ENCODE data around the gene PITPNM1.

The PITPNM1 gene

DNA sequence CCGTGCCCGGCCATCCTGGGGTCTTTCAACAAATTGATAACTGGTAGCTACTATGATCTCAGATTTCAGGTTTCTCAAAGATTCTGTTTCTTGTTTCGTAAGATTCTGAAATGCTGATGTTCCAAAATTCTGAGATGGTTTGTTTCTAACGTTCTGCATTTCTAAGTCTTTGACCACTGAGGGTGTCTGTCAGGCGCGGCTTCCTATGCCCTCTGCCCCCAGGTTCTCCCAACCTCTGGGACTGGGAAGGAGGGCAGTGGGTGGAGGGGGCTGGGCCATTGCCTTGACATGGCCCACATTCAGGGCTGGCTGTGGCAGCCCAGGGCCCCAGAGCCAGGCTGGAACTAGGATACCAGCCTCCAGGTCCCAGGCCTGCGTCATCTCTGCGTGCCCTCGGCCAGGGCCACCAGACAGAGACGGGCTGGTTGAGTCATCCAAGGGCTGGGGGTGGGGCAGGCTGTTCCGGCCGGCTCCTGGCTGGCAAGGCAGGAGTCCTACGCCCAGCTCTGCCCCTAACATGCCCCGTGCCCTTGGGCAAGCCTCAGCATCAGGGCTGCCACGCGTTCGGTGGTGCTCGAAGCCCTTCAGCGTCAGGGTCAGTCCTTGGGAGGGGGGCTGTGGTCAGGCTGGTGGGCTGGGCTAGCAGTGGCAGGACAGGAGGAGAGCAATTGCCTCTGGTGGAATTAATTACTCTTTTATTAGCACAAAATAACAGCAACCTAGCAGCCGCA is 41.3 kb downstream of the PITPNM1 start:
- no peak for DNase-seq

DNA sequence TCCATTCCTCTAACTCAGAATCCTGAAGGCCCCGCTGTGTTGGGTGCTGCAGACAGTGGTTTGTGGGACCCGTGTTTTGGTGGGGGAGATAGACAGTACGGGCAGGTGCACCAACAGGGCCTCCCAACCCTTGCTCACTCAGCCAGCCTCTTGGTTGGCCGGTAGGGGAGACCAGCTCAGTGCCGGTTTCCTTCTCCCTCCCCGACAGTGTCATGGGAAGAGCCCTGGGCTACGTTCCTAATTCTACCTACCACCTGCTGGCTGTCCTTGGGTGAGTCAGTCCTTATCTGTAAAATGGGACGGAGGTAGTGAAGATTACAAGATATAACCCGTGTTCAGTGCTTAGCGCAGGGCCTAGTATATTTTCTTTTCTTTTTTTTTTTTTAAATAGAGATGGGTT is 42.0 kb downstream of the PITPNM1 start:
- no peak for DNase-seq

DNA sequence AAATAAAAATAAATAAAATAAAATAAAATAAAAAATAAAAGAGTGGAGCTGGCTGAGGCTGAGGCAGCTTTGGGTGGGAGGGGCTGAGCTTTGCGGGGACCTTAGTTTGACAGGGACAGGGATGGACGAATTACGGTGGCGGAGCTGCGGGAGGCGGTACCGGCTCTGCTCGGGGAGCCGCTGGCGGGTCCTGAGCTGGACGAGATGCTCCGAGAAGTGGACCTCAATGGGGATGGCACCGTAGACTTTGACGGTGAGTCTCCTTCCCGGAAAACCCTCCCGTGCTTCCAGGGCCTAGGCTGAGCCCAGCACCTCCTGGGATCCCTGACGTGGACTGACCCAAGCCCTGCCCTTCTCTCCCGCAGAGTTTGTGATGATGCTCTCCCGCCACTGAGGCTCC is 46.9 kb downstream of the PITPNM1 start:
- DNase-seq: no peak

DNA sequence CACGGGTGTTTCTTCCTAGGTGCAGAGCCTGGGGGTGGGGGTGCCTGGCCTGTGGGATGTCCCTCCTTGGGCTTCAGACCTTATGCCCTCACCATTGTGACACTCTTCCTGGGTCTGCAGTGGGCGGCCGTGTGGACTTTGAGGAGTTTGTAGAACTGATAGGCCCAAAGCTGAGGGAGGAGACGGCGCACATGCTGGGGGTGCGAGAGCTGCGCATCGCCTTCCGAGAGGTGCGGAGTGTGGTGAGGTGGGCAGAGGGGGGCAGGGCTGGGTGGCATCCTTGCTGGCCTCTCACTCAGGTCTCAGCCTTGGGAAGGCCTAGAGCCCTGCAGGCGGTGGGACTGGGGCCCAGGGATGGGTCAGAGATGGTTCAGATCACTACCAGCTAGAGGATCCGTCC is 47.7 kb downstream of the PITPNM1 start:
- DNase-seq: no peak

DNA sequence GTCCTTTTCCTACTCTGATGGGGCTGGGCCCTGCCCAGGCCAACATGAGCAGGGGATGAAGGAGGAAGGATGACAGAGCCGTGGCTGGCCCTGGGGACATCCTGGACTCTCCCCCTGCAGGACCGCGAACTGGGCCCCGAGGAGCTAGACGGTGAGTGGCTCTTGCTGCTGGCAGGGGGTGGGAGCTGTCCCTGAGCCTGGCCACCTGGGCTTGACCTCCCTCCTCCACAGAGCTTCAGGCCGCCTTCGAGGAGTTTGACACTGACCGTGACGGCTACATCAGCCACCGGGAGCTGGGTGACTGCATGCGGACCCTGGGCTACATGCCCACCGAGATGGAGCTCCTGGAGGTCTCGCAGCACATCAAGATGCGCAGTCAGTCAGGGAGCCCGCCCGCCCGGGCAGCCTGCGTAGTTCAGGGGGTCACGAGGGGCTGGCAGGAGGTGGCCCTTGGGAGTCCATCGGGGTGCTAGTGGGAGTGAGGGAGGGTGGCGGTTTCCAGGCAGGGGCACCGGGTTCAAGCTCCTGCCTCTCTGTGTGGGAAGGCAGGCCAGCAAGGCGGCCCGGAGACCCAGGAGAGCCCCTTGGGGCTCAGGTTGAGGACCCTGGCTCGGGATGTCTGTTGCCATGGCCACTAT is 49.0 kb downstream of the PITPNM1 start:
- no peak for DNase-seq

DNA sequence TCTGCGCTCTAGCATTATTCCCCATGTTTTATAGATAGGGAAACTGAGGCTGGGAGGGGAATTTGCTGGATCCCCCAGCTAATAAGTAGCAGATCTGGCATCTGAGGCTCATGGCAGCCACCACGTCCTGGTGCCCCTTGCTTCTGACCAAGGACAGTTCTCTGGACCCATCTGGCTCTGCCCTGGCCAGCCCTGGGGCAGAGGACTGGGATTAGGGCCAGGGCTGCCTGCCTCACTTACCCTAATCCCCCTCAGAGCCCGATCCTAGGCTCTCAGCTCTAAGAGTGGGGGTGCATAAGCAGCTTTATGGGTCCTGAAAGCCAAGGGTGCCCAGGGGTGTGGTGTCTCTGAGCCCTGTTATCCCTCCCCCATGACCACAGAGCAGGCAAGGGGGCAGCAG is 50.1 kb downstream of the PITPNM1 start, which contains the start of gene CABP4:
Gene CABP4 (plus strand): TSS at position 301 of the 400 bp plus-strand sequence. CDS start 70 bp downstream, at position 371.
- DNase-seq: no peak

DNA sequence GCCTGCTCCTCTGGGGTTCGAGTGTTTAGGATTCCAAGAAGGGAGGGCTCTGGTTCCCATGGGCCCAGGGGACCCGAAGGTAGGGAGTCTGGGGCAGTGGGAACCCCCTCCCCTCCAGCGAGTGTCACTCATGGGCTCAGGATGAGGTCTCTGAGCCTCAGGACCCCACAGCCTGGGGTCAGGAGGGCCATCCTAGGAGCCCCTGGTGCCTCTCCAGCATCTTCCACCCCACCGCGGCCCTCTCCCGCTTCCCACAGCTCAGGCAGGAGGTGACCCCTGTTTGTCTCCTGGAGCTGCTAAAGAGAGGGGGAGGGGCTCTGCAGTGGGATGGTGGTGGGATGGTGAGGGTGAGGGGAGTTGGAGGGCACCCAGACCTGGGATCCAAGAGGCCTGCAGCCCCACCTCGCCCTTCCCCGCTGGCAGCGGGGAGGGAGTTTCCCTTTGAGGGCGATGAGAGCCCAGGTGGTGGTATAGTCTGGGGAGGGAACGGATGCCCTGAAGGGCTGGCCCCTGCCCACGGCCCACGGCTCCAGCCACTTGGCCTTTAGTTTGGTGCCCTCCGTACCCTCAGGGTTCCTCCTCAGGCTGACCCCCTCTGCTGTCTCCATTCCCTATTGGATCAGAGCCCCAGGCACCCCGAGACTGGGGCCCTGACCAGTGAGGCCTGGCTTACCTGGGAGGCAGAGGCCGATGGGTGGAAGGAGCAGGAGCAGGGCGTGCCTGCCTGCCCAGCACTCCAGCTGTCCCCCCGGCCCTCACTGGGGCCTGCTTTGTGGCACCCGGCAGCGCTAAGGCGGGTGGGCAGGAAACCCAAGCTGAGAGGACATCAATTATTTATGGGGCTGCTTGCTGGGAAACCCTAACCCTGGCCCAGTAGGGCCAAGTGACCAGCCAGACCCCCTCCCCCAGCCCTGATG is 51.1 kb downstream of the PITPNM1 start:
- DNase-seq: no peak

DNA sequence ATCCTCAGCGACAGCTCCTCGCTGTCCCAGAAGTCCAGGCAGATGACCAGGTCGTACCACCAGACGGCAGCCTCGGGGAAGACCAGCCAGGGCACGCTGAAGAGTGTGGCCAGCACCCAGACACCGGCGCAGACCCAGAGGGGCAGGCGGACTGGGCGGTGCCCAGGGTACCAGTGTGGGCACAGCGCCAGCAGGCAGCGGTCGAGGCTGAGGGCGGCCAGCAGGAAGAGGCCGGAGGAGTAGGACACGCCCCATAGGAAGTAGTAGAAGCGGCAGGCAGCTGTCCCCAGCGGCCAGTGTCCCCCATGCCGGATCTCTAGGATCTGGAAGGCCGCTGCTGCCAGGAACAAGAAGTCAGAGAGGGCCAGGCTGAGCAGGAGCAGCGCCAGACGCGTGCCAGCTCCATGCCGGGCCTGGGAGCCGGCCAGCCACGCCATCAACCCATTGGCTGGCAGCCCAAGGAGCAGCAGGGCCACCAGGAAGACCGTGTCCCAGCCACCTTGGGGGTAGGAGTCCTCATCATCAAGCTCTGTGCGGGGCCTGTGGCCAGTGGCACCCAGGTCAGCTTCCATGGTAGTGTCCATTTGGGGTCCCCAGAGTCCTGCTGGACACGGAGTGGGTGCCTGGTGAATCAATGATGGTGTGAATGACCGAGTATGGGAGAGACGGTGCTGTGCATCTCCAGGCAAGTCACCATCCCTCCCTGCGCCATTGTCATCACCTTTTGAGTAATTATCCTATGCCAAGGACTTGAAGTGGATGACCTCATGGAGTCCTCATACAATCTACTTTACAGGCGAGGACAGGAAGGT is 52.8 kb downstream of the PITPNM1 start, which contains the start of gene GPR152:
Gene GPR152 (minus strand): TSS at position 589 of the 812 bp plus-strand sequence. CDS start 5 bp downstream, at position 584.
- no peak for DNase-seq

DNA sequence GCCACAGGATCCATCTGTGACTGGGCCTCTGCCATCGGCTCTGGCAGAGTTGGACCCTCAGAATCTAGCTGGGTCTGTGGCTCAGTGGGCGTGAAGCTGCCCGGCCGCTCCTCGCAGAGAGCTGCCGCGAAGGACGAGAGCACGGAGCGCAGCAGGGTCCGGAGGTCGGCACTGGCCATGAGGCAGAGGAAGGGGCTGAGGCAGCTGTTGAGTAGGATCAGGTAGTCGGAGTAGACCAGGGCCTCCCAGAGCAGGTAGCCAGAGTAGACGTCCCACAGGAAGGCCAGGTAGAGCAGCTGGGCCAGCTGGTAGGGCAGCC is 53.5 kb downstream of the PITPNM1 start:
- no peak for DNase-seq

DNA sequence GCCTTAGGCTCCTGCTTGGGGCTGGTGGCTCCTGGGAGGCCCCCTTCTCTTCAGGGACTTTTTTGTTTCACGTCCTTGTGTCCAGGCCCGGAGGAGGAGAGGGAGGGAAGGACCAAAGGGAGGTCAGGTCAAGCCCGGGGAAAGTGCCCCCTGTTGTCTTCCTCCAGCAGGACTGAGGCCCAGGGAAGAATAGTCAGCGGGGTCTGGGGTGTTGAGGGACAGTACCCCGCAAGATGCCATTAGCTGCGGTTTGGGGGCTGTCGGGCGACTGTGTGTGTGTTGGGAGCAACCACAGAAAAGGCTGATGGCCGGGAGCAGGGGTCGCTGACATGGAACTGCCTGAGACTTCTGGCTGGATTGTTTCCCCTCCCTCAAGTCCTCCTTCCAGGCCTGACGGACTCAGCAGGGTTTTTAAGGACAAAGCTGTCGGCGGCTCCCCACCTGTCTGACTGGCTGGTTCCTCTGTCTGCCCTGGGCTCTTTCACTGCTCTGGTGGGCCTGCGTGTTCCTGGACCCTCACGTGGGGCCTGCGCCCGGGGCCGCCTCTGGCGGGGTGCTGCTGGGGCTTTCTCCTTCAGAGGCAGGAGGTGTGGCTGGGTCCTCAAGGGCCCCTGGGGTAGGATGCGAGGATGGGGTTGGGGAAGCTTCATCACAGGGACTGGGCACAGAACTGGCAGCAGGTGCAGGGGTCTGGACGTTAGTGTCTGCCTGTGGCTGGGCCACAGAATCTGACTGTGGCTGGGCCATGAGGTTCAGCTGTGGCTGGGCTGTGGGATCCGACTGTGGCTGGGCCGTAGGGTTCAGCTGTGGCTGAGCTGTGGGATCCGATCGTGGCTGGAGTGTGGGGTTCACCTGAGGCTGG is 54.1 kb downstream of the PITPNM1 start:
- no peak for DNase-seq

DNA sequence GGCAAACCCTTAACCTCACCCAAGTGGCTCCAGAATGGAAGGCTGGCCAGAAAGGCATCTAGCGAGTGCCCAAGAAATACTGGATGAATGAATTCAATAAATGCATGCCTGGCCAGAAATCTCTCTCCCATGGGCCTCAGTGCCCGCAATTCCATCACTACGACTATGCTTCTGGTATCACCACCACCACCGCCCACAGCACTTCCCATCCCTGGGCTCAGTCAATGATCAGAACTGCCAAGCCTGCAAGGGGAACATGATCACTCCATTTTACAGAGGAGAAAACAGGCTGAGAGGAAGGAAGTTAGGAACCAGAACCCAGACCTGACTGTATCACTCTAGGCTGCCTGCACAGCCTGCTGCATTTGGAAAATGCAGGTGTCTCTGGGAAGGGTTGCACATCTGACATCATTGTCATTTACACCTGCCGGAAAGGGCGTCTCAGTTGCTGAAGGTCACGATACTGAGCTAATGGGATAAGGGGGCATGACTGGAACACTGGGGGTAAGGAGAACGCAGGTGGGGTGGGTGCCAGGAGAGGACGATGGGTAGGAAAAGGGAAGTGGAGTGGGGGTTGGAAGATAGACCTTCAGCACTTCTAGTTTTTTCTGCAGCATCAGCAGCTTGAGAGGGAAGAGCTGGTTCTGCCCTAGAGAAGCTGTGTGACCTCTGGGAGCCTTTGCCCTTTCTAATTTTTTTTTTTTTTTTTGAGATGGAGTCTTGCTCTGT is 55.9 kb downstream of the PITPNM1 start:
- no peak for DNase-seq

DNA sequence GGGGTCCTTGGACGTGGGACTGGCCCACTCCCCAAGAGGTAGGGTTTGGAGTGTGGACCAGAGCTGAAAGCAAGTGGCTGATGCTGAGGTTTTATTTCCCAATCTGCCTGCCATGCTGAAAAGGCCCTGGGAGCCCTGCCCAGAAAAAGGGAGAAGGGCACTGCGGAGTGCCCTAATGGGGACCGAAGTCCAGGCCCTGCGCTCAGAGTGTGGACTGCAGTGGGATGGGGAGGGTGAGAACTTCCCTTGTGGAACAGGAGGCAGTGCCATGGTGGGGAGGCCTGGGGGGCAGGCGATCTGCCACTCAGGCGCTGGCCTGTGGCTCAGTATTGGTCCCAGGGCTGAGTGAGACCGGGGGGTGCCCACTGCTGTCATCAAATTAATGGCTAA is 56.9 kb downstream of the PITPNM1 start:
- DNase-seq: no peak

DNA sequence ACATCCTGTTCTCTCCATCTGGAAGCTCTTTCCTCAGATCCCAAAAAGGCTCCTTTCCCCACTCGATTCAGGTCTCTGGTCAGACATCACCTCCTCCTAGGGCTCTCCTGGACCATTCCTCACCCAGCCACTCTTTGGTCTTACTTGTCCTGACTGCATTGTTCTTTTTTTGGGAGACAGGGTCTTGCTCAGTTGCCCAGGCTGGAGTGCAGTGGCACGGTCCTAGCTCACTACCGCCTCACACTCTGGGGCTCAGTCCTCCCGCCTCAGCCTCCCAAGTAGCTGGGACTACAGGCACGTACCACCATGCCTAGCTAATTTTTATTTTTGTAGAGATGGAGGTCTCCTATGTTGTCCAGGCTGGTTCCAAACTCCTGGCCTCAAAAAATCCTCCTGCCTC is 59.6 kb downstream of the PITPNM1 start:
- no peak for DNase-seq

DNA sequence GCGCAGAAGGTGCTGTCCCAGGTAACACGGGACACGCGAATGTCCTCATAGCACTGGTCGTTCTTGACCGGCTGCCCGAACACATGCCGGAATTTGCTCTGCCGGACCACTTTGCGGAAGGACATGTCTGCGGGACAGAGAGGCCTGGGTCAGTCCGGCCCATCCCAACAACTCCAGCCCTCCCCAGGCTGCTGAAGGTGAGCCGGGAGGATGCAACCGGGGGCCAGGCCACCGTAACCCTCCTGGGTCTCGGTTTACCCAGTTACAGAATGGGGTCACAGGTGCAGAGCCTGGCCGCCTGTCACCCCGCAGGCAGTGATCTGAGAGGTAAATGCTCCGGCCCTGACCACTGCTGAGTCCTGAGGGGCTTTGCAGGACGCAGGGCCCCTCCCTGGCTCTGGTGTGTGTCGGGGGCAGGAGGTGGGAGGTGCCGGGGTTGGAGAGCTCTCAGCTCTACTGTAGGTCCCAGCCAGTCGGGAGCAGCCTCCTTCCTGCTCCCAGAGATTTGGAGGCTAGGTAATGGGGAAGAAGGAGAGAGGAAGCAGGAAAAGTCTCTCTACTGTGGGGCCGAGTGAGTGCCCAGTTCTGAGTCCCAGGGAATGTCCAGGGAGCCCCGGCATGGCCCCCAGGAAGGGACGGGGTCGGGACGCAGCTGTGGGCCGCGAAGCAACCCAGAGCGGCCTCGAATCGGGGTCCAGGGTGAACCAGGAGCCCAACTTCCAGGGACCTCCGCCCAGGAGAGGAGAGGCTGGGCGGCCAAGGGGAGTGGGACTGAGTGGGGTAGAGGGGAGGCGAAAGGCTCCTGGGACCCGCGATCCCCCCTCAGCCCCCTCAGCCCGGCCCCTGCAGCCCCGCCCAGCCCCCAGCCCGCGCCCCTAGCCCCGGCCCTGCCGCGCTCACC is 62.4 kb downstream of the PITPNM1 start:
- no peak for DNase-seq
